H1 (cell line): ENCODE data around the gene RAD23B. TPM values are rescaled to one million over a fixed set of nuclear protein-coding genes. Genes with fewer than 3 reads are reported as not detected.

Experiments
- CTCF ChIA-PET: fragments of 300-600 bp; sonication (Branson Sonifier 250); formaldehyde crosslinking; loops from one replicate; lab custom pipeline; 2021; ENCODE audit not compliant: partially characterized antibody; lab: Charles Lee
- POLR2A ChIA-PET: fragments of 300-600 bp; sonication (Branson Sonifier 250); formaldehyde crosslinking; loops from one replicate; lab custom pipeline; 2021; ENCODE audit warnings: inconsistent platforms; ENCODE audit not compliant: partially characterized antibody; lab: Charles Lee
- DNase-seq, 2 experiments: peaks; one replicate each; pipeline versions ENCODE4 v3.0.0 to v3.0.0-alpha.2; 2010 to 2022; ENCODE audit warnings: low spot score in 2 of 2, low read depth in 1 of 2, mixed read lengths in 1 of 2
- FAIRE-seq: peaks from 2 replicates; lab custom pipeline; 2011; peaks lifted over from hg19 to GRCh38; lab: Jason Lieb, UNC
- H2AFZ ChIP-seq: 2 replicates; pipeline ENCODE4 v1.8.1; 2012; ENCODE audit warnings: low read length, inconsistent platforms
- H2AK5ac ChIP-seq: 2 replicates; pipeline ENCODE4 v1.6.1; 2013; ENCODE audit warnings: low read depth, low read length
- H2BK120ac ChIP-seq: replicated peaks from 2 replicates; pipeline ENCODE3; 2013; ENCODE audit warnings: low read depth, low read length, inconsistent platforms
- H2BK12ac ChIP-seq: 2 replicates; pipeline ENCODE4 v1.6.1; 2013; ENCODE audit warnings: low read depth, low read length
- H2BK15ac ChIP-seq: 2 replicates; pipeline ENCODE4 v1.6.1; 2013; ENCODE audit warnings: low read length
- H2BK20ac ChIP-seq: 2 replicates; pipeline ENCODE4 v1.6.1; 2013; ENCODE audit warnings: low read length
- H2BK5ac ChIP-seq: 2 replicates; pipeline ENCODE4 v1.6.1; 2013; ENCODE audit warnings: low read depth, low read length
- H3K14ac ChIP-seq: 2 replicates; pipeline ENCODE4 v1.6.1; 2013; ENCODE audit warnings: inconsistent platforms; ENCODE audit not compliant: insufficient read length
- H3K18ac ChIP-seq: 2 replicates; pipeline ENCODE4 v1.6.1; 2013; ENCODE audit warnings: low read length; ENCODE audit errors: extremely low read depth
- H3K23ac ChIP-seq: 2 replicates; pipeline ENCODE4 v1.6.1; 2013; ENCODE audit warnings: inconsistent platforms; ENCODE audit not compliant: insufficient read length
- H3K23me2 ChIP-seq: 2 replicates; pipeline ENCODE4 v1.6.1; 2013; ENCODE audit warnings: low read depth, low read length
- H3K27ac ChIP-seq: 2 replicates; pipeline ENCODE4 v1.6.1; 2011; ENCODE audit warnings: low read depth, low read length, inconsistent platforms
- H3K27me3 ChIP-seq, 4 experiments: replicated peaks in 1 of 4; 1 replicate in 1 of 4; 2 replicates in 3 of 4; pipeline versions ENCODE4 v1.6.1 to v1.8.1; 2011 to 2013; ENCODE audit warnings: low read length in 3 of 4, mild to moderate bottlenecking in 3 of 4, inconsistent platforms in 2 of 4, mixed read lengths in 2 of 4, moderate library complexity in 1 of 4; ENCODE audit not compliant: control insufficient read depth in 3 of 4, insufficient read depth in 3 of 4; ENCODE audit errors: extremely low read depth in 1 of 4
- H3K36me3 ChIP-seq, 4 experiments: 2 replicates each; pipeline versions ENCODE4 v1.6.1 to v1.8.1; 2011 to 2013; ENCODE audit warnings: mild to moderate bottlenecking in 4 of 4, low read length in 3 of 4, moderate library complexity in 2 of 4, control low read depth in 1 of 4, inconsistent platforms in 1 of 4; ENCODE audit not compliant: insufficient read depth in 4 of 4, control insufficient read depth in 2 of 4
- H3K4ac ChIP-seq: replicated peaks from 2 replicates; pipeline ENCODE3; 2013; ENCODE audit warnings: low read length, low read depth, mixed read lengths, inconsistent platforms; ENCODE audit not compliant: insufficient read length
- H3K4me1 ChIP-seq, 4 experiments: replicated peaks in 1 of 4; 1 replicate in 1 of 4; 2 replicates in 3 of 4; pipeline versions ENCODE4 v1.6.1 to v1.8.1; 2011 to 2013; ENCODE audit warnings: low read length in 3 of 4, inconsistent platforms in 2 of 4, mixed read lengths in 1 of 4; ENCODE audit not compliant: insufficient read depth in 4 of 4, control insufficient read depth in 3 of 4
- H3K4me2 ChIP-seq, 2 experiments: 2 replicates each; pipeline versions ENCODE4 v1.6.1 to v1.8.1; 2011 to 2013; ENCODE audit warnings: low read depth in 2 of 2, low read length in 2 of 2, control low read depth in 1 of 2, inconsistent platforms in 1 of 2, mild to moderate bottlenecking in 1 of 2; ENCODE audit not compliant: insufficient read depth in 1 of 2
- H3K4me3 ChIP-seq, 4 experiments: fragments of 200-600, 300-600 bp in 1 of 4; sonication (generic), shearing (Covaris generic), sonication (Bioruptor Twin) in 1 of 4; 2 replicates each; pipeline versions ENCODE4 v1.5.1 to v1.8.1; 2011 to 2016; ENCODE audit warnings: low read length in 4 of 4, low read depth in 3 of 4, control low read depth in 2 of 4, inconsistent platforms in 2 of 4, mild to moderate bottlenecking in 2 of 4, mixed read lengths in 1 of 4, moderate library complexity in 1 of 4; ENCODE audit not compliant: insufficient read depth in 2 of 4; ENCODE audit errors: extremely low read depth in 1 of 4
- H3K56ac ChIP-seq: replicated peaks from 2 replicates; pipeline ENCODE3; 2013; ENCODE audit warnings: low read depth, mild to moderate bottlenecking, mixed read lengths, low read length, inconsistent platforms; ENCODE audit not compliant: insufficient read length
- H3K79me1 ChIP-seq: 2 replicates; pipeline ENCODE4 v1.6.1; 2013; ENCODE audit warnings: low read depth, low read length, control low read depth
- H3K79me2 ChIP-seq, 2 experiments: 2 replicates each; pipeline versions ENCODE4 v1.6.1 to v1.8.1; 2012 to 2013; ENCODE audit warnings: low read length in 2 of 2, mild to moderate bottlenecking in 2 of 2, inconsistent platforms in 1 of 2; ENCODE audit not compliant: insufficient read depth in 2 of 2, control insufficient read depth in 1 of 2
- H3K9ac ChIP-seq, 4 experiments: replicated peaks in 1 of 4; 1 replicate in 1 of 4; 2 replicates in 3 of 4; pipeline versions ENCODE4 v1.6.1 to v1.8.1; 2011 to 2013; ENCODE audit warnings: low read depth in 3 of 4, low read length in 3 of 4, control low read depth in 2 of 4, mild to moderate bottlenecking in 2 of 4, moderate library complexity in 2 of 4, inconsistent platforms in 1 of 4; ENCODE audit errors: extremely low read depth in 1 of 4
- H3K9me3 ChIP-seq, 2 experiments: 2 replicates each; pipeline versions ENCODE4 v1.6.1 to v1.8.1; 2012 to 2013; ENCODE audit warnings: mild to moderate bottlenecking in 2 of 2, moderate library complexity in 2 of 2, control low read depth in 1 of 2, inconsistent platforms in 1 of 2, low read depth in 1 of 2, low read length in 1 of 2, mixed read lengths in 1 of 2; ENCODE audit not compliant: insufficient read depth in 2 of 2
- H4K20me1 ChIP-seq, 2 experiments: replicated peaks in 1 of 2; 2 replicates each; pipeline versions ENCODE3 to v1.8.1; 2011 to 2013; ENCODE audit warnings: inconsistent platforms in 2 of 2, low read length in 2 of 2, mild to moderate bottlenecking in 1 of 2; ENCODE audit not compliant: insufficient read depth in 2 of 2, control insufficient read depth in 1 of 2
- H4K5ac ChIP-seq: 2 replicates; pipeline ENCODE4 v1.6.1; 2013; ENCODE audit warnings: low read length, low read depth, mixed read lengths, inconsistent platforms; ENCODE audit not compliant: insufficient read length
- H4K8ac ChIP-seq: 2 replicates; pipeline ENCODE4 v1.8.0; 2013; ENCODE audit warnings: mild to moderate bottlenecking, moderate library complexity, low read length, inconsistent platforms; ENCODE audit not compliant: insufficient read depth; ENCODE audit errors: extremely low read depth
- H4K91ac ChIP-seq: replicated peaks from 2 replicates; pipeline ENCODE3; 2013; ENCODE audit warnings: low read length, mixed read lengths, inconsistent platforms; ENCODE audit not compliant: insufficient read length
- BACH1 ChIP-seq: IDR thresholded peaks from 2 replicates; pipeline ENCODE4 v1.6.1; 2012; ENCODE audit warnings: low read length, improper control_type of control experiment
- RBBP5 ChIP-seq: IDR thresholded peaks from 2 replicates; pipeline ENCODE4 v1.7.1; 2012; ENCODE audit warnings: low read depth, mild to moderate bottlenecking, inconsistent platforms, low read length, moderate library complexity, borderline replicate concordance
- WGBS, 2 experiments: shearing (Covaris generic) in 1 of 2; methylation state at CpG; one replicate each; pipeline versions ENCODE4 v1.1.6 to v1.1.7; 2013 to 2015; ENCODE audit warnings: low lambda C conversion rate in 2 of 2, mixed read lengths in 2 of 2, inconsistent platforms in 1 of 2, low coverage in 1 of 2, missing lambda C conversion rate in 1 of 2; ENCODE audit not compliant: insufficient replicate concordance in 2 of 2, insufficient coverage in 1 of 2, insufficient read length in 1 of 2; ENCODE audit errors: extremely low coverage in 1 of 2, missing lambda C conversion rate in 1 of 2; 5-methylcytosine and 5-hydroxymethylcytosine counted together
- polyA plus RNA-seq, 7 experiments: library from polyadenylated mRNA; depleted of rRNA in 3 of 7; stranded (reverse) in 5 of 7; unstranded in 2 of 7; fragments of >200 nt in 5 of 7; fragments of 200-250 nt in 2 of 7; gene quantifications; 1 replicate in 5 of 7; 2 replicates in 1 of 7; 4 replicates in 1 of 7; pipeline versions ENCODE4 v1.2.1 to v1.2.3, GENCODE V29; 2011 to 2013; ENCODE audit warnings: missing spikeins in 2 of 7, mixed read lengths in 2 of 7
- total RNA-seq: library from RNA; stranded (reverse); fragmentation: NEBNext Ultra II Directional; extraction: Animal tissue kit (Norgen Biotek cat#: 25700); gene quantifications from 2 replicates; pipeline ENCODE4 v1.2.1, GENCODE V29; 2021

RAD23B gene
- total and polyA plus RNA-seq, 2 of the 8 experiments (the other 6 are each of a cell fraction or from before 2014, with no cell fraction given), result 97.1 to 165 TPM

DNA sequence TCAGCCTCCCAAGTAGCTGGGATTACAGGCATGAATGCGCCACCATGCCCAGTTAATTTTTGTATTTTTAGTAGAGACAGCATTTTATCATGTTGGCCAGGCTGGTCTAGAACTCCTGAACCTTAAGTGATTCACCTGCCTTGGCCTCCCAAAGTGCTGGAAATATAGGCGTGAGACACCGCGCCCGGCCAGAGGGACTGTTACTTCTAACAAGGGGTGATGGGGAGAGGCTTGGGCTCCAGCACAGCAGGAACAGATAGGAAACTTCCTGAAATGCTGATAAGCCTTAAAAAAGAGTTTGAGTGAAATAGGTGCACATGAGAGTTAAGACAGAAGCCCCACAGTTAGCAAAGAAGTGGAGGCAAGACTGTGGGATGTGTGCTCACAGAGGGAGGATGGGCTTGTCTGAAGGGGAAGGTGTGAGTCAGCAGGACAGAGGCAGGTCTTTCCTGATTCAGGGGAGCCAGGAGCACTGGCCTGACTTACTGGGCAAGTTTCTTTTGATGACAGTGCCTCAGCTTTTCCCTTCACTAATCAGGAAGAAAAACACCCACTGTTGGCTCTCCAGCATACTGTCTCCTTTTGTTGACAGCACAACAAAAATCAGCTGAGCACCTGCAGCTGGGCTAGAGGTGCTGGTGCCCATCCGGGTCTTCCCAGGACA, 68.4 kb downstream of the RAD23B start:
- no peak for TF ChIP-seq RBBP5
- peak; percentile 28; the same call in 1 of the 2 replicates for TF ChIP-seq BACH1
- no peaks in the 10 kb centered on the region for H3K79me1 ChIP-seq

More for the DNA sequence above, 68.4 kb downstream of the RAD23B start:
- Histone ChIP-seq H2BK5ac (no peak overlapping the region), H3K4me3 (no peak overlapping the region), H2BK20ac (no peak overlapping the region), H3K9ac (no peak overlapping the region), H3K27ac (no peak overlapping the region), H3K18ac (no peak overlapping the region), H2BK15ac (no peak overlapping the region), H3K14ac (no peak overlapping the region), H2AFZ (no peak overlapping the region), H3K56ac (no peak overlapping the region), H3K27me3 (0 out of 7 replicates have a peak, but pooled peaks cover 0 to 2% (median 0%) of the 10 kb centered on the region in 4 experiments), H3K79me2 (no peaks in the 10 kb centered on the region), H4K20me1 (no peaks in the 10 kb centered on the region), H2BK12ac (no peak overlapping the region), H3K4ac (no peak overlapping the region), H3K23me2 (no peaks in the 10 kb centered on the region), H4K91ac (no peak overlapping the region), H2BK120ac (no peak overlapping the region), H3K4me2 (no peak overlapping the region), H4K8ac (no peak overlapping the region), H3K9me3 (no peaks in the 10 kb centered on the region), H3K36me3 (no peaks in the 10 kb centered on the region), H3K4me1 (peaks cover 0 to 5% (median 0%) of the 10 kb centered on the region in 4 experiments; a peak in 2 of 7 replicates), H3K23ac (no peak overlapping the region), H4K5ac (no peak overlapping the region), H2AK5ac (no peak overlapping the region)
- FAIRE-seq (no peak), DNase-seq (no peak)
- POLR2A ChIA-PET, result no interaction called here
- CTCF ChIA-PET, result interaction anchor here (0.6 to 2.8 kb wide), 6 partner anchors 9 to 1420 kb away, joined by 3 to 13 read pairs (median 4); no protein-coding TSS in a partner anchor
- WGBS, 2 experiments, result 91% methylated on average over 6 of the region's 6 CpGs; no CpG with 5 or more reads in 1 of the 2 experiments
